Chondrocyte (in vitro differentiated cells): ENCODE results near the gene SORL1. TPM values are rescaled to one million over a fixed set of nuclear protein-coding genes. Genes with fewer than 3 reads are reported as not detected.

Source experiments
- DNase-seq: peaks from one replicate; pipeline ENCODE4 v3.0.0; 2021; ENCODE audit warnings: mixed read lengths, low spot score
- H3K27ac Mint-ChIP-seq: one replicate; pipeline ENCODE4 v1.8.0; 2021; ENCODE audit warnings: mild to moderate bottlenecking, moderate library complexity, mixed read lengths; ENCODE audit not compliant: unreplicated experiment
- H3K27me3 Mint-ChIP-seq: 2 replicates; pipeline ENCODE4 v1.8.0; 2021; ENCODE audit warnings: low read depth, mixed read lengths
- H3K36me3 Mint-ChIP-seq: 2 replicates; pipeline ENCODE4 v1.8.0; 2021; ENCODE audit warnings: low read depth, mixed read lengths
- H3K4me1 Mint-ChIP-seq: 2 replicates; pipeline ENCODE4 v1.8.0; 2021; ENCODE audit warnings: low read depth, mild to moderate bottlenecking, mixed read lengths
- H3K4me3 Mint-ChIP-seq: one replicate; pipeline ENCODE4 v1.8.0; 2021; ENCODE audit warnings: mild to moderate bottlenecking, moderate library complexity, mixed read lengths; ENCODE audit not compliant: unreplicated experiment
- H3K9me3 Mint-ChIP-seq: 2 replicates; pipeline ENCODE4 v1.8.0; 2021; ENCODE audit warnings: low read depth, mixed read lengths
- CTCF ChIP-seq: fragments of 200-600 bp; sonication (generic); IDR thresholded peaks from 2 replicates; pipeline ENCODE4 v1.5.0; 2021; ENCODE audit warnings: antibody characterized with exemption, mild to moderate bottlenecking, moderate library complexity
- total RNA-seq: library from RNA; stranded (reverse); gene quantifications from 3 replicates; pipeline ENCODE4 v1.2.1, GENCODE V29; 2021

SORL1 gene
- total RNA-seq, 1 donor from 2014 or later: 0.87 TPM

DNA sequence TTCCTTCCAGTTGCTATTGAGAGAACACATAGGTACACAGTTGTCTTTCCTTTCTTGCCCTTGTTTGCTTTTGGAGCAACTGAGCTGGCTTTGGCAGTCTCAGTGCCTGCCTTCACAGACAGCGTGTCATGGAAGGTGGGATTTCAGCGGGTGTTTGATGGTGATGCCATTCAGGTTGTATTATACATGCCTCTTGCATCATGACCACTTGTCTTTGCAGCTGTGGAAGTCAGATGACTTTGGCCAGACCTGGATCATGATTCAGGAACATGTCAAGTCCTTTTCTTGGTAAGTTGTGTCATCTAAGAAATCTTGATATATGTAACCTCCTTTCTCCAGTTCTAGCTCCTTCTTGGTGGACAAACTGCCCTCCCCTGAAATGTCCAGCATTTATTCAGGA, 37.7 kb downstream of the SORL1 start:
- Mint-ChIP-seq H3K9me3 (no peaks in the 10 kb centered on the region), H3K4me3 (no peak overlapping the region), H3K36me3 (peaks cover 3% of the 10 kb centered on the region), H3K4me1 (no peaks in the 10 kb centered on the region), H3K27me3 (peaks cover 5% of the 10 kb centered on the region), H3K27ac (no peak overlapping the region)
- TF ChIP-seq CTCF: no peak
- no peak for DNase-seq

GRCh38 chr11:121494355-121495099, 42.4 kb downstream of the SORL1 start:
- no peak for TF ChIP-seq CTCF
- Mint-ChIP-seq H3K4me3 (no peak overlapping the region), H3K36me3 (no peaks in the 10 kb centered on the region), H3K9me3 (no peaks in the 10 kb centered on the region), H3K27ac (no peak overlapping the region), H3K4me1 (no peaks in the 10 kb centered on the region), H3K27me3 (peaks cover 7% of the 10 kb centered on the region)
- DNase-seq: no peak

DNA sequence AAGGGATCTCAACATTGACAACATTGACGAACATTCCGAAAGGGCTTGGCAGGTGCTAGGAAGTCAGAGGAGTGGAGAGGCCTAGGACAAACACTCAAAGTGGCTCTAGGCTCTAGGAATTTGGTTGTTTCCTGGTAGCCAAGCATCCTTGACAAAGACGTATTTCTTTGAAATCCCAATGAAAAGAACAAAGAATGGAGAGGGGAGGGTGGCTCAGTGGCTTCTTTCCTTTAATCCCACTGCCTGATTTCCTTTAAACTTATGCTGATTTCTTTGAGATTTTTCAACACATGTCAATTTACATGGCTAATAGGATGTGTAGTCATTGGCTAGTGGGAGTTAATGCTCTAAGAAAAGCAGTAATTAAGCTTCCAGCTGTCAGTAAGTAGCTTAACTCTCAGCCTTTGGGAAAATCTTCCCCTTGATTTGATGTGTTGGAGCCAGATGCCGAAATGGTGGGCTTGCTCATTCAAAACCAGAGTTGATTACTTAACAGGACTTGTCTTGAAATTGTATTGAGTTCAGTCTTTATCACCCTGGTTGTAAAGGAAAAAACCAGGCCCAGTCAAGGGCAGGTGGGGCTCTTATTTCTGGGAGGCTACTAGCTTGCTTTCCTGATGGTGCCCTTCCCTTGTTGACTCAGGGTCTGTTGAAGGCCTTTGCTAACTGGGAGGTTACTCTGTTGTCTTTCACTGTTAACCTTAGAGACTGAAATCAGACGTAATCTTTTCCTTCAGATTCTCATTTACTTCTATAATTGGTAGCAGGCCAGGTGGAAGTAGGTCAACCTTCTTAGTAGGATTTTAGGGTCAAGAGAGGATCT, 45.3 kb downstream of the SORL1 start:
- TF ChIP-seq CTCF: no peak
- Mint-ChIP-seq H3K27me3 (peaks cover 4% of the 10 kb centered on the region), H3K4me1 (no peaks in the 10 kb centered on the region), H3K27ac (no peak overlapping the region), H3K36me3 (no peaks in the 10 kb centered on the region), H3K9me3 (no peaks in the 10 kb centered on the region), H3K4me3 (no peak overlapping the region)
- DNase-seq: no peak

- no peak for TF ChIP-seq CTCF
- DNase-seq: no peak
- Mint-ChIP-seq H3K27me3 (peaks cover 4% of the 10 kb centered on the region), H3K9me3 (peaks cover under 1% of the 10 kb centered on the region), H3K36me3 (no peaks in the 10 kb centered on the region), H3K27ac (no peak overlapping the region), H3K4me3 (no peak overlapping the region), H3K4me1 (no peaks in the 10 kb centered on the region)
Measured at GRCh38 chr11:121499405-121499804, 47.3 kb downstream of the SORL1 start.

DNA sequence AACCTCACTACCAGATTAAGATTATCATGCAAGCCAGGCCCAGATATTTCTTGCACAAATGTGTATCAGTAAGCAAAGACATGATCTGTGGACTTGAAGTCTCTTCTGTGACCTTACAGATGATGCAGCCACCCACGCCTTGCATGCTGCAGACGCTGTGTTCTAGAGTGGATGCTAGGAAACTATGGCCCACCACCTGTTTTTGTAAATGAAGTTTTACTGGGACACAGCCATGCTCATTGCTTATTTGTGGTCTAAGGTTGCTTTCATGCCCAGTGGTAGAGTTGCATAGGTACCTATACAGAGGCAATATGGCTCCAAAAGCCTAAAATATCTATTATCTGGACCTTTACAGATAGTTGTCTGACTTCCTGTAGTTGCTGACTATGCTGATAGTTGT, 48.2 kb downstream of the SORL1 start:
- peaks cover 1% of the 10 kb centered on the region for H3K36me3 Mint-ChIP-seq
- H3K27ac Mint-ChIP-seq: no peak overlapping the region

More for the DNA sequence above, 48.2 kb downstream of the SORL1 start:
- no peak for DNase-seq
- Mint-ChIP-seq H3K9me3 (peaks cover 9% of the 10 kb centered on the region), H3K4me1 (no peaks in the 10 kb centered on the region), H3K4me3 (no peak overlapping the region), H3K27me3 (peaks cover 8% of the 10 kb centered on the region)
- TF ChIP-seq CTCF: no peak
